Tibial nerve (tissue), 3 donors: ENCODE measurements around the gene CASQ2.

Source experiments
- POLR2A ChIP-seq, 2 donors: fragments of 450-650 bp; IDR thresholded peaks; one replicate each; pipeline ENCODE4 v1.6.1; 2017; ENCODE audit warnings: antibody characterized with exemption in 2 of 2, mild to moderate bottlenecking in 2 of 2, moderate library complexity in 2 of 2
- TF ChIP-seq, protein P1 (sequence below), 5 experiments: fragments of 200-600 bp in 3 of 5; fragments of 450-650 bp in 2 of 5; sonication (generic) in 3 of 5; IDR thresholded peaks; one replicate each; pipeline ENCODE4 v1.5.1; 2016 to 2019; ENCODE audit warnings: antibody characterized with exemption in 5 of 5, mild to moderate bottlenecking in 3 of 5, moderate library complexity in 2 of 5

DNA sequence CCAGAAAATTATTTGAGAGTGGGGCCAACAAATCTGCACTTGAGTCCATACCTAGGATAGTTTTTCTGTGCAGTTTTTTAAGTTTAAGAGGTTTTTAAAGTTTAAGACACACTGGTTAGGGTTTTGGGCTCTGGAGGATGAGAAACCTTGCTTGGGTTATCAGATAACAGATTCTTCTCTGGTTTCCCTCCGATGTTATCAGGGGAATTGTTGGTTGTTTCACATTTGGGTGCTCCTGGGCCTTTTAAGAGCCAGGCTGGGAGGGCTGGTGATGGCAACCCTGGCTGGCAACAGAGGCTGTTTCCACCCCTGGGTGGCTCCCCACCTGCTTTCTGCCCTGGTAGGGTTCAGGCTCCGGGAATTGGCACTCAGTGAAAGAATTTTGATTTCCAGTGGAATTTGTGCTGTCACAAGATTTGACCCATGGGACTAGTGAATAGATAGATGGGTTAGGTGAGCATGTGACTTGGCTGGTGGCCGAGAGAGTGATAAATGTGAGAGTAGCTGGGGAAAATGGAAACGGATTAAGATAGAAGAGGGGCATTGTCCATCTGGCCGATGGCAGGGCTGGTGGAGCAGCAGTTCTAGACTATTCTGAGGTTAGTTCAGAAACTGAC lies 111.9 kb downstream of the CASQ2 start:
- TF ChIP-seq, protein P1, sequence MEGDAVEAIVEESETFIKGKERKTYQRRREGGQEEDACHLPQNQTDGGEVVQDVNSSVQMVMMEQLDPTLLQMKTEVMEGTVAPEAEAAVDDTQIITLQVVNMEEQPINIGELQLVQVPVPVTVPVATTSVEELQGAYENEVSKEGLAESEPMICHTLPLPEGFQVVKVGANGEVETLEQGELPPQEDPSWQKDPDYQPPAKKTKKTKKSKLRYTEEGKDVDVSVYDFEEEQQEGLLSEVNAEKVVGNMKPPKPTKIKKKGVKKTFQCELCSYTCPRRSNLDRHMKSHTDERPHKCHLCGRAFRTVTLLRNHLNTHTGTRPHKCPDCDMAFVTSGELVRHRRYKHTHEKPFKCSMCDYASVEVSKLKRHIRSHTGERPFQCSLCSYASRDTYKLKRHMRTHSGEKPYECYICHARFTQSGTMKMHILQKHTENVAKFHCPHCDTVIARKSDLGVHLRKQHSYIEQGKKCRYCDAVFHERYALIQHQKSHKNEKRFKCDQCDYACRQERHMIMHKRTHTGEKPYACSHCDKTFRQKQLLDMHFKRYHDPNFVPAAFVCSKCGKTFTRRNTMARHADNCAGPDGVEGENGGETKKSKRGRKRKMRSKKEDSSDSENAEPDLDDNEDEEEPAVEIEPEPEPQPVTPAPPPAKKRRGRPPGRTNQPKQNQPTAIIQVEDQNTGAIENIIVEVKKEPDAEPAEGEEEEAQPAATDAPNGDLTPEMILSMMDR (IDR thresholded peaks at IDR 0.05): no peak
- no peak for TF ChIP-seq POLR2A (IDR thresholded peaks at IDR 0.05)
